Ovary (tissue), 9 donors: ENCODE data around the gene SPATA25. TPM values are rescaled to one million over a fixed set of nuclear protein-coding genes. Genes with fewer than 3 reads are reported as not detected.
A peak's percentile ranks its signal among the peaks of the same experiment; 100 is the strongest.

ENCODE experiments used
- DNase-seq, 5 donors: peaks; one replicate each; pipeline ENCODE4 v3.0.0-alpha.2; 2019 to 2020
- H3K27ac ChIP-seq, 2 donors: fragments of 200-600 bp; one replicate each; pipeline versions ENCODE4 v1.5.1 to v1.8.0; 2019 to 2022
- H3K27me3 ChIP-seq: fragments of 200-600 bp; one replicate; pipeline ENCODE4 v1.8.0; 2022
- H3K36me3 ChIP-seq: fragments of 200-600 bp; sonication (generic); one replicate; pipeline ENCODE4 v1.5.1; 2019
- H3K4me1 ChIP-seq: one replicate; pipeline ENCODE4 v1.8.1; 2013; ENCODE audit warnings: mild to moderate bottlenecking, moderate library complexity; ENCODE audit not compliant: insufficient read depth
- H3K4me3 ChIP-seq: fragments of 200-600 bp; sonication (generic); one replicate; pipeline ENCODE4 v1.5.1; 2017
- H3K9me3 ChIP-seq, 2 donors: fragments of 200-600 bp in 1 of 2; sonication (generic) in 1 of 2; one replicate each; pipeline versions ENCODE4 v1.5.1 to v1.8.1; 2013 to 2019; ENCODE audit warnings: mild to moderate bottlenecking in 1 of 2, moderate library complexity in 1 of 2
- CTCF ChIP-seq, 3 donors: fragments of 450-650 bp in 2 of 3; fragments of 200-600 bp in 1 of 3; IDR thresholded peaks; one replicate each; pipeline versions ENCODE4 v1.5.1 to v1.8.0; 2016 to 2022; ENCODE audit warnings: antibody characterized with exemption in 3 of 3, mild to moderate bottlenecking in 1 of 3
- EP300 ChIP-seq: sonication (generic); formaldehyde crosslinking; IDR thresholded peaks from one replicate; pipeline ENCODE4 v1.6.1; 2017; ENCODE audit warnings: antibody characterized with exemption
- POLR2A ChIP-seq: fragments of 450-650 bp; IDR thresholded peaks from one replicate; pipeline ENCODE4 v1.6.1; 2017; ENCODE audit warnings: antibody characterized with exemption, mild to moderate bottlenecking, moderate library complexity
- WGBS, 3 donors: extraction: QIAGEN DNeasy Blood & Tissue Kit in 1 of 3; methylation state at CpG; one replicate each; pipeline versions ENCODE4 v1.1.5 to v1.1.7; 2013 to 2017; 5-methylcytosine and 5-hydroxymethylcytosine counted together
- intact Hi-C, 4 donors: fragments of 100-400 bp; cut with DNase I; formaldehyde crosslinking; loops; one replicate each; pipeline versions ENCODE4 v1.11.0 to v1.15.1; 2022 to 2023
- polyA plus RNA-seq, 2 donors: library from polyadenylated mRNA; stranded (reverse); fragments of 200-250 nt in 1 of 2; fragments of 350-450 nt in 1 of 2; fragmentation: Illumina TruSeq in 1 of 2; extraction: RNeasy Lipid Tissue Mini Kit (QIAGEN cat#74804) in 1 of 2; gene quantifications; one replicate each; pipeline ENCODE4 v1.2.3, GENCODE V29; 2013 to 2014
- total RNA-seq, 7 donors: library from RNA; depleted of rRNA in 2 of 7; stranded (reverse); fragments of >200 nt in 2 of 7; fragmentation: NEBNext Ultra II Directional in 3 of 7; extraction: Animal tissue kit (Norgen Biotek cat#: 25700) in 3 of 7; gene quantifications; one replicate each; pipeline versions ENCODE4 v1.1.0 to v1.2.4, GENCODE V29; 2016 to 2023
- donor health status: DM: no; HTN: no; CAD: no; lungs with moderate emphysema.
- donor health status: DM: no; HTN: no; CAD: no.
- donor health status: Bipolar disorder and iron deficiency.
- donor health status: DM: yes; HTN: yes; CAD: no.
- donor health status: DM: no; HTN: no; CAD: no.
- donor health status: DM: yes; HTN: yes; CAD: no.

SPATA25 gene
- total and polyA plus RNA-seq, 9 donors, result 4.2 to 7.5 (median 5.7) TPM; not detected in 1

- Histone ChIP-seq H3K36me3 (no peaks in the 10 kb centered on the region), H3K27me3 (no peaks in the 10 kb centered on the region), H3K27ac (no peak overlapping the region), H3K4me3 (no peak overlapping the region), H3K4me1 (peaks cover 9% of the 10 kb centered on the region), H3K9me3 (no peaks in the 10 kb centered on the region)
- intact Hi-C loops, result loop anchor here in 2 of 4 donors (5.0 to 10.0 kb wide), 2 partner anchors 46 to 56 kb away; no protein-coding TSS in a partner anchor
- WGBS, 3 donors, result 73 to 83% (median 83%) methylated on average over 3 of the region's 3 CpGs
- no peak for DNase-seq
- no peak for TF ChIP-seq POLR2A
- no peak for TF ChIP-seq CTCF (IDR thresholded peaks at IDR 0.05)
- no peak for TF ChIP-seq EP300
These were observed 1.3 kb upstream of the SPATA25 start for GRCh38 chr20:45888681-45889080.

GRCh38 chr20:45886590-45887345 is 654 bp downstream of the SPATA25 start:
- TF ChIP-seq POLR2A, result no peak
- no peak for TF ChIP-seq EP300
- TF ChIP-seq CTCF (IDR thresholded peaks at IDR 0.05), result no peak
- no peak overlapping the region for H3K27ac ChIP-seq
- DNase-seq, result peak in 1 of 5 donors; percentile 36
- intact Hi-C loops, result loop anchor here in 2 of 4 donors (5.0 to 10.0 kb wide), 2 partner anchors 44 to 58 kb away; no protein-coding TSS in a partner anchor
- H3K4me3 ChIP-seq, result no peak overlapping the region
- H3K36me3 ChIP-seq, result no peaks in the 10 kb centered on the region
- peaks cover 3% of the 10 kb centered on the region for H3K4me1 ChIP-seq
- no peaks in the 10 kb centered on the region for H3K27me3 ChIP-seq
- no peaks in the 10 kb centered on the region for H3K9me3 ChIP-seq
- 82 to 86% (median 84%) methylated on average over 19 of the region's 19 CpGs for WGBS, 3 donors

- intact Hi-C loops, result loop anchor here in 1 of 4 donors (10.0 kb wide), 1 partner anchor 62 kb away; no protein-coding TSS in a partner anchor
- H3K9me3 ChIP-seq, result no peaks in the 10 kb centered on the region
- TF ChIP-seq EP300, result no peak
- no peak for TF ChIP-seq POLR2A
- no peak for TF ChIP-seq CTCF (IDR thresholded peaks at IDR 0.05)
- no peak for DNase-seq
- no peak overlapping the region for H3K27ac ChIP-seq
- 65 to 78% (median 75%) methylated on average over 9 of the region's 9 CpGs for WGBS, 3 donors
- no peaks in the 10 kb centered on the region for H3K27me3 ChIP-seq
- H3K4me1 ChIP-seq, result peaks cover 2% of the 10 kb centered on the region
- H3K36me3 ChIP-seq, result no peaks in the 10 kb centered on the region
- H3K4me3 ChIP-seq, result no peak overlapping the region
These were observed 4.3 kb downstream of the SPATA25 start for GRCh38 chr20:45883100-45883469.

- TF ChIP-seq POLR2A, result no peak
- TF ChIP-seq EP300, result no peak
- TF ChIP-seq CTCF (IDR thresholded peaks at IDR 0.05), result no peak
- H3K4me3 ChIP-seq, result no peak overlapping the region
- DNase-seq, result no peak
- H3K9me3 ChIP-seq, result no peaks in the 10 kb centered on the region
- intact Hi-C loops, result loop anchor here in 1 of 4 donors (10.0 kb wide), 1 partner anchor 62 kb away; no protein-coding TSS in a partner anchor
- no peak overlapping the region for H3K27ac ChIP-seq
- WGBS, 3 donors, result 58 to 68% (median 62%) methylated on average over 4 of the region's 4 CpGs
- no peaks in the 10 kb centered on the region for H3K36me3 ChIP-seq
- no peaks in the 10 kb centered on the region for H3K27me3 ChIP-seq
- peaks cover 2% of the 10 kb centered on the region for H3K4me1 ChIP-seq
These were observed 4.8 kb downstream of the SPATA25 start for GRCh38 chr20:45882469-45883099.
